HepG2 (cell line): ENCODE results near the gene KCNQ5. TPM values are rescaled to one million over a fixed set of nuclear protein-coding genes. Genes with fewer than 3 reads are reported as not detected.

Experiments
- CENPT ChIP-seq: sonication (generic); formaldehyde crosslinking; IDR thresholded peaks from 2 replicates; pipeline ENCODE4 v1.8.0; 2022; ENCODE audit warnings: low read depth, mild to moderate bottlenecking, moderate library complexity, missing genetic modification reagents
- SRSF9 ChIP-seq: fragments of 200-400 bp; formaldehyde crosslinking; IDR thresholded peaks from 2 replicates; pipeline ENCODE4 v1.6.1; 2018; ENCODE audit warnings: borderline replicate concordance, mild to moderate bottlenecking, low read depth, low read length; ENCODE audit not compliant: insufficient read depth, poor library complexity, severe bottlenecking
- SSRP1 ChIP-seq: IDR thresholded peaks from 2 replicates; pipeline ENCODE4 v1.6.1; 2016; ENCODE audit warnings: control low read depth
- ZNF207 ChIP-seq: fragments of 450-650 bp; IDR thresholded peaks from 2 replicates; pipeline ENCODE4 v1.6.1; 2016; ENCODE audit warnings: antibody characterized with exemption, borderline replicate concordance
- ZNF251 ChIP-seq: sonication (generic); formaldehyde crosslinking; IDR thresholded peaks from 2 replicates; pipeline ENCODE4 v1.9.0; 2021; ENCODE audit warnings: mild to moderate bottlenecking, missing genetic modification reagents
- ZNF605 ChIP-seq: sonication (generic); formaldehyde crosslinking; IDR thresholded peaks from 2 replicates; pipeline ENCODE4 v1.8.0; 2022; ENCODE audit warnings: mild to moderate bottlenecking, missing genetic modification reagents
- polyA plus RNA-seq, 8 experiments: library from polyadenylated mRNA; depleted of rRNA in 3 of 8; stranded (reverse) in 7 of 8; unstranded in 1 of 8; fragments of >200 nt; fragmentation: Illumina TruSeq in 4 of 8; extraction: Trizol in 4 of 8; gene quantifications; 2 replicates each; pipeline versions ENCODE4 v1.2.1 to v1.2.3, GENCODE V29; 2011 to 2016; ENCODE audit warnings: low read depth in 4 of 8, missing spikeins in 1 of 8, mixed read lengths in 1 of 8; ENCODE audit not compliant: insufficient read depth in 1 of 8
- total RNA-seq, 5 experiments: library from RNA; depleted of rRNA; stranded (reverse); fragments of >200 nt; fragmentation: Illumina TruSeq; extraction: Trizol; gene quantifications; 2 replicates each; pipeline ENCODE4 v1.2.3, GENCODE V29; 2016; ENCODE audit warnings: low read depth in 1 of 5
- TF ChIP-seq, protein P1 (sequence below): sonication (generic); formaldehyde crosslinking; IDR thresholded peaks from 2 replicates; pipeline ENCODE4 v1.4.0; 2020; ENCODE audit warnings: missing genetic modification reagents
- TF ChIP-seq, protein P2 (sequence below): sonication (generic); formaldehyde crosslinking; IDR thresholded peaks from 2 replicates; pipeline ENCODE4 v1.5.1; 2020; ENCODE audit warnings: mild to moderate bottlenecking, moderate library complexity, missing genetic modification reagents
- TF ChIP-seq, protein P3 (sequence below): sonication (generic); formaldehyde crosslinking; IDR thresholded peaks from 2 replicates; pipeline ENCODE4 v1.4.0; 2020; ENCODE audit warnings: mild to moderate bottlenecking, low read depth, missing genetic modification reagents

KCNQ5 gene
- total and polyA plus RNA-seq, 2 of the 13 experiments (the other 11 are each of a cell fraction or from before 2014, with no cell fraction given): 0.04 TPM; not detected in 1

DNA sequence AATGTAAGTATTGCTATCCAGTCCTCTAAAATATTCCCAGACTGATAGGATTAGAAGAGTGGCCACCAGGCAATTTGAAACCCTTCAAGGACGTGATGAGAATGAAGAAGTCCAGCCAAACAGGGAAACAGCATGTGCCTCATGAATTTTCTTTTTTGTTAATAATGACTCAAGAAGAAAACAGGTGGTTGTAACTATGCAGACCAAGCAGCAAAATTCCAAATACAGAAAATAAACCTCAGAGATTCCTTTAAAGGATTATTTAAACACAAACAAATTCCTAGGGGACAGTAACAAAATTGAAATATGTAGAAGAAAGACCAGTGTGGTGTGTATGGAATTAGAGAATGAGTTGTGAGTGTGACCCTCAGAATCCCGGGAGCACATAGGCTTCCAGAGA, 239.2 kb downstream of the KCNQ5 start (continued):
- TF ChIP-seq SSRP1 (CRISPR knock-in tag) (no peak), SRSF9 (no peak), ZNF207 (no peak), ZNF251 (no peak), ZNF605 (no peak), CENPT (CRISPR knock-in tag) (no peak)
- TF ChIP-seq, protein P1, sequence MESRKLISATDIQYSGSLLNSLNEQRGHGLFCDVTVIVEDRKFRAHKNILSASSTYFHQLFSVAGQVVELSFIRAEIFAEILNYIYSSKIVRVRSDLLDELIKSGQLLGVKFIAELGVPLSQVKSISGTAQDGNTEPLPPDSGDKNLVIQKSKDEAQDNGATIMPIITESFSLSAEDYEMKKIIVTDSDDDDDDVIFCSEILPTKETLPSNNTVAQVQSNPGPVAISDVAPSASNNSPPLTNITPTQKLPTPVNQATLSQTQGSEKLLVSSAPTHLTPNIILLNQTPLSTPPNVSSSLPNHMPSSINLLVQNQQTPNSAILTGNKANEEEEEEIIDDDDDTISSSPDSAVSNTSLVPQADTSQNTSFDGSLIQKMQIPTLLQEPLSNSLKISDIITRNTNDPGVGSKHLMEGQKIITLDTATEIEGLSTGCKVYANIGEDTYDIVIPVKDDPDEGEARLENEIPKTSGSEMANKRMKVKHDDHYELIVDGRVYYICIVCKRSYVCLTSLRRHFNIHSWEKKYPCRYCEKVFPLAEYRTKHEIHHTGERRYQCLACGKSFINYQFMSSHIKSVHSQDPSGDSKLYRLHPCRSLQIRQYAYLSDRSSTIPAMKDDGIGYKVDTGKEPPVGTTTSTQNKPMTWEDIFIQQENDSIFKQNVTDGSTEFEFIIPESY (CRISPR knock-in tag): no peak
- TF ChIP-seq, protein P2, sequence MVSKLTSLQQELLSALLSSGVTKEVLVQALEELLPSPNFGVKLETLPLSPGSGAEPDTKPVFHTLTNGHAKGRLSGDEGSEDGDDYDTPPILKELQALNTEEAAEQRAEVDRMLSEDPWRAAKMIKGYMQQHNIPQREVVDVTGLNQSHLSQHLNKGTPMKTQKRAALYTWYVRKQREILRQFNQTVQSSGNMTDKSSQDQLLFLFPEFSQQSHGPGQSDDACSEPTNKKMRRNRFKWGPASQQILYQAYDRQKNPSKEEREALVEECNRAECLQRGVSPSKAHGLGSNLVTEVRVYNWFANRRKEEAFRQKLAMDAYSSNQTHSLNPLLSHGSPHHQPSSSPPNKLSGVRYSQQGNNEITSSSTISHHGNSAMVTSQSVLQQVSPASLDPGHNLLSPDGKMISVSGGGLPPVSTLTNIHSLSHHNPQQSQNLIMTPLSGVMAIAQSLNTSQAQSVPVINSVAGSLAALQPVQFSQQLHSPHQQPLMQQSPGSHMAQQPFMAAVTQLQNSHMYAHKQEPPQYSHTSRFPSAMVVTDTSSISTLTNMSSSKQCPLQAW (CRISPR knock-in tag): no peak
- TF ChIP-seq, protein P3, sequence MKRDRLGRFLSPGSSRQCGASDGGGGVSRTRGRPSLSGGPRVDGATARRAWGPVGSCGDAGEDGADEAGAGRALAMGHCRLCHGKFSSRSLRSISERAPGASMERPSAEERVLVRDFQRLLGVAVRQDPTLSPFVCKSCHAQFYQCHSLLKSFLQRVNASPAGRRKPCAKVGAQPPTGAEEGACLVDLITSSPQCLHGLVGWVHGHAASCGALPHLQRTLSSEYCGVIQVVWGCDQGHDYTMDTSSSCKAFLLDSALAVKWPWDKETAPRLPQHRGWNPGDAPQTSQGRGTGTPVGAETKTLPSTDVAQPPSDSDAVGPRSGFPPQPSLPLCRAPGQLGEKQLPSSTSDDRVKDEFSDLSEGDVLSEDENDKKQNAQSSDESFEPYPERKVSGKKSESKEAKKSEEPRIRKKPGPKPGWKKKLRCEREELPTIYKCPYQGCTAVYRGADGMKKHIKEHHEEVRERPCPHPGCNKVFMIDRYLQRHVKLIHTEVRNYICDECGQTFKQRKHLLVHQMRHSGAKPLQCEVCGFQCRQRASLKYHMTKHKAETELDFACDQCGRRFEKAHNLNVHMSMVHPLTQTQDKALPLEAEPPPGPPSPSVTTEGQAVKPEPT (CRISPR knock-in tag): no peak
